Measurements from ENCODE around the gene MTCL1. TPM values are rescaled to one million over a fixed set of nuclear protein-coding genes. Genes with fewer than 3 reads are reported as not detected.
A peak's percentile ranks its signal among the peaks of the same experiment; 100 is the strongest.

Gene MTCL1
- total RNA-seq, 1 experiment from 2014 or later = 28.3 TPM

GRCh38 chr18:8828300-8828699 lies 122.9 kb downstream of the MTCL1 start:
- Histone ChIP-seq H3K9me3 (no peaks in the 10 kb centered on the region), H3K4me1 (no peaks in the 10 kb centered on the region), H3K27me3 (replicated peaks; ENCODE audit: control insufficient read depth, insufficient read depth, low read length) (no peaks in the 10 kb centered on the region), H3K4me3 (ENCODE audit: low read depth, low read length) (no peak overlapping the region), H3K36me3 (ENCODE audit: control insufficient read depth, insufficient read depth, low read length) (no peaks in the 10 kb centered on the region)
- H3K36me3 Mint-ChIP-seq (ENCODE audit: insufficient read depth, unreplicated experiment) = peaks cover 2% of the 10 kb centered on the region
- no peak overlapping the region for H3K4me3 Mint-ChIP-seq (ENCODE audit: unreplicated experiment)
- intact Hi-C loops (cut with micrococcal nuclease; ENCODE audit: unreplicated experiment) = no loop called here
- H3K27me3 Mint-ChIP-seq (ENCODE audit: insufficient read depth, unreplicated experiment) = no peaks in the 10 kb centered on the region
- no peak for TF ChIP-seq CTCF (IDR thresholded peaks at IDR 0.05; ENCODE audit: insufficient read depth in 1 of 2, low read depth in 1 of 2, low read length in 1 of 2, severe bottlenecking in 1 of 2, unreplicated experiment in 1 of 2)
- BruUV-seq (replicated peaks) = no TSS peak
- no peaks in the 10 kb centered on the region for H3K4me1 Mint-ChIP-seq (ENCODE audit: low read depth, unreplicated experiment)
- POLR2A ChIA-PET = no interaction called here
- DNase-seq = no peak
- CTCF ChIA-PET = no interaction called here
- H3K27ac Mint-ChIP-seq (ENCODE audit: unreplicated experiment) = no peak overlapping the region
- no peaks in the 10 kb centered on the region for H3K9me3 Mint-ChIP-seq (ENCODE audit: unreplicated experiment)

DNA sequence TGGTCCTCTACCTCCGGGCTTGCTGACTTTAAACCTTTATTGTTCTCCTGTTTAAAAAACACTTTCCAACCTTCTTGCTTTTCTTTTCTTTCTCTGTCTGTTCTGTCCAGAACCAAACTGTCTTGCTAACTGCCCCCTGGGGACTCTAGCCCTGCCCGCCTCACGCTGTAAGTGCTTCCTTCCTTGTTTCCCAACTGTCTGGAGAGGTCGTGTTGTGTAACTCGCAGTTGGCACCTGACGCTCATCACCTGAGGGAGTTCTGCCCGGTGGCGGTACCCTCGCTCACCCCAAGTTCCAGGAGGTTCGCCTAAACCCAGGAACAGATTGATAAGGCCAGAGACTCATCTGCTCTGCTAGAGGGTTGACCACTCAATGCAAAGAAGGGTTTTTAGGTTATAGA lies 123.4 kb downstream of the MTCL1 start:
- no TSS peak for BruUV-seq (replicated peaks)
- no peak overlapping the region for H3K27ac Mint-ChIP-seq (ENCODE audit: unreplicated experiment)
- no peak for TF ChIP-seq CTCF (IDR thresholded peaks at IDR 0.05; ENCODE audit: insufficient read depth in 1 of 2, low read depth in 1 of 2, low read length in 1 of 2, severe bottlenecking in 1 of 2, unreplicated experiment in 1 of 2)
- no peaks in the 10 kb centered on the region for H3K27me3 Mint-ChIP-seq (ENCODE audit: insufficient read depth, unreplicated experiment)
- no peak for DNase-seq
- H3K4me3 Mint-ChIP-seq (ENCODE audit: unreplicated experiment) = no peak overlapping the region
- Histone ChIP-seq H3K4me1 (no peaks in the 10 kb centered on the region), H3K36me3 (ENCODE audit: control insufficient read depth, insufficient read depth, low read length) (no peaks in the 10 kb centered on the region), H3K27me3 (replicated peaks; ENCODE audit: control insufficient read depth, insufficient read depth, low read length) (no peaks in the 10 kb centered on the region), H3K4me3 (ENCODE audit: low read depth, low read length) (no peak overlapping the region), H3K9me3 (peaks cover 2% of the 10 kb centered on the region; the same call in 1 of the 2 replicates)
- no peaks in the 10 kb centered on the region for H3K9me3 Mint-ChIP-seq (ENCODE audit: unreplicated experiment)
- ChIA-PET POLR2A (no interaction called here), CTCF (no interaction called here)
- intact Hi-C loops (cut with micrococcal nuclease; ENCODE audit: unreplicated experiment) = no loop called here
- no peaks in the 10 kb centered on the region for H3K4me1 Mint-ChIP-seq (ENCODE audit: low read depth, unreplicated experiment)
- no peaks in the 10 kb centered on the region for H3K36me3 Mint-ChIP-seq (ENCODE audit: insufficient read depth, unreplicated experiment)

GRCh38 chr18:8830067-8831060 lies 125.0 kb downstream of the MTCL1 start:
- peak overlapping the region; percentile 30 for H3K27ac Mint-ChIP-seq (ENCODE audit: unreplicated experiment)
- Histone ChIP-seq H3K4me3 (ENCODE audit: low read depth, low read length) (no peak overlapping the region), H3K27me3 (replicated peaks; ENCODE audit: control insufficient read depth, insufficient read depth, low read length) (no peaks in the 10 kb centered on the region), H3K4me1 (no peaks in the 10 kb centered on the region), H3K9me3 (peaks cover 2% of the 10 kb centered on the region; the same call in 1 of the 2 replicates), H3K36me3 (ENCODE audit: control insufficient read depth, insufficient read depth, low read length) (no peaks in the 10 kb centered on the region)
- no peaks in the 10 kb centered on the region for H3K36me3 Mint-ChIP-seq (ENCODE audit: insufficient read depth, unreplicated experiment)
- H3K4me3 Mint-ChIP-seq (ENCODE audit: unreplicated experiment) = no peak overlapping the region
- ChIA-PET POLR2A (no interaction called here), CTCF (no interaction called here)
- intact Hi-C loops (cut with micrococcal nuclease; ENCODE audit: unreplicated experiment) = no loop called here
- H3K4me1 Mint-ChIP-seq (ENCODE audit: low read depth, unreplicated experiment) = no peaks in the 10 kb centered on the region
- no peak for DNase-seq
- H3K9me3 Mint-ChIP-seq (ENCODE audit: unreplicated experiment) = no peaks in the 10 kb centered on the region
- H3K27me3 Mint-ChIP-seq (ENCODE audit: insufficient read depth, unreplicated experiment) = no peaks in the 10 kb centered on the region
- BruUV-seq (replicated peaks) = no TSS peak
- no peak for TF ChIP-seq CTCF (IDR thresholded peaks at IDR 0.05; ENCODE audit: insufficient read depth in 1 of 2, low read depth in 1 of 2, low read length in 1 of 2, severe bottlenecking in 1 of 2, unreplicated experiment in 1 of 2)
